Esophagus muscularis mucosa (tissue), 4 donors: ENCODE results near the gene C12orf60.

Experiments used
- EP300 ChIP-seq: sonication (generic); formaldehyde crosslinking; IDR thresholded peaks from one replicate; pipeline ENCODE4 v1.6.1; 2017; ENCODE audit warnings: antibody characterized with exemption
- POLR2A ChIP-seq: fragments of 450-650 bp; IDR thresholded peaks from one replicate; pipeline ENCODE4 v1.6.1; 2017; ENCODE audit warnings: antibody characterized with exemption, moderate library complexity, mild to moderate bottlenecking, low read depth
- TF ChIP-seq, protein P1 (sequence below), 3 experiments: fragments of 200-600 bp in 2 of 3; fragments of 450-650 bp in 1 of 3; sonication (generic) in 2 of 3; IDR thresholded peaks; one replicate each; pipeline ENCODE4 v1.5.1; 2017 to 2019; ENCODE audit warnings: antibody characterized with exemption in 3 of 3, mild to moderate bottlenecking in 2 of 3, moderate library complexity in 1 of 3

DNA sequence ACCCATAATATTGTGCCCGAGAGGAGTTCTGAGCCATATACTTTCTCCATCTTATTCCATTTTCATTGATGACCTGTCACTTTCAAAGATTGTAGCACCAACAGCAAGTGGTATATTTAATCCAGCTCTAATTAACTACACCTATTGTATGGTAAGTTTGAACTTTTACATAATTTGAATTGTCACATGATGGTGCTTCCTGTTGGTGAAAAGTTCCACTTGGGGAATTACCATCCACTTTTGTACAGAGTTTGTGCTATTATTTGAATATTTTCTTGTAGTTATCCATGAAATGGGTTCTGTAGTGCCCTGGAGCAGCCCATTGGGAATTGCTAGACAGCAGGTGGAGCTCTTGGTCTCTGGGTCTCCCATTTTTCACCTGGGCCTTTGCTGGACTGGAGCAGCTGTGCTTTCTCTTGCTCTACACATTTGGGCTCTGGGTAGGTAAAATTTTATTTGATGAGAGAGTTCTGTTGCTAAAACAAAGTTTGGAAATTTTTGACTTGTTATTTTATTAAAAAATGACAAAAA, 7.5 kb downstream of the C12orf60 start:
- TF ChIP-seq POLR2A (no peak), EP300 (no peak)
- TF ChIP-seq, protein P1, sequence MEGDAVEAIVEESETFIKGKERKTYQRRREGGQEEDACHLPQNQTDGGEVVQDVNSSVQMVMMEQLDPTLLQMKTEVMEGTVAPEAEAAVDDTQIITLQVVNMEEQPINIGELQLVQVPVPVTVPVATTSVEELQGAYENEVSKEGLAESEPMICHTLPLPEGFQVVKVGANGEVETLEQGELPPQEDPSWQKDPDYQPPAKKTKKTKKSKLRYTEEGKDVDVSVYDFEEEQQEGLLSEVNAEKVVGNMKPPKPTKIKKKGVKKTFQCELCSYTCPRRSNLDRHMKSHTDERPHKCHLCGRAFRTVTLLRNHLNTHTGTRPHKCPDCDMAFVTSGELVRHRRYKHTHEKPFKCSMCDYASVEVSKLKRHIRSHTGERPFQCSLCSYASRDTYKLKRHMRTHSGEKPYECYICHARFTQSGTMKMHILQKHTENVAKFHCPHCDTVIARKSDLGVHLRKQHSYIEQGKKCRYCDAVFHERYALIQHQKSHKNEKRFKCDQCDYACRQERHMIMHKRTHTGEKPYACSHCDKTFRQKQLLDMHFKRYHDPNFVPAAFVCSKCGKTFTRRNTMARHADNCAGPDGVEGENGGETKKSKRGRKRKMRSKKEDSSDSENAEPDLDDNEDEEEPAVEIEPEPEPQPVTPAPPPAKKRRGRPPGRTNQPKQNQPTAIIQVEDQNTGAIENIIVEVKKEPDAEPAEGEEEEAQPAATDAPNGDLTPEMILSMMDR (IDR thresholded peaks at IDR 0.05) = peak; percentile 13 to 45 (median 35)
